ENCODE measurements around the gene BICD1. TPM values are rescaled to one million over a fixed set of nuclear protein-coding genes. Genes with fewer than 3 reads are reported as not detected.
A peak's percentile ranks its signal among the peaks of the same experiment; 100 is the strongest.

Gene BICD1
- total RNA-seq, 1 donor from 2014 or later, result 87.9 TPM

DNA sequence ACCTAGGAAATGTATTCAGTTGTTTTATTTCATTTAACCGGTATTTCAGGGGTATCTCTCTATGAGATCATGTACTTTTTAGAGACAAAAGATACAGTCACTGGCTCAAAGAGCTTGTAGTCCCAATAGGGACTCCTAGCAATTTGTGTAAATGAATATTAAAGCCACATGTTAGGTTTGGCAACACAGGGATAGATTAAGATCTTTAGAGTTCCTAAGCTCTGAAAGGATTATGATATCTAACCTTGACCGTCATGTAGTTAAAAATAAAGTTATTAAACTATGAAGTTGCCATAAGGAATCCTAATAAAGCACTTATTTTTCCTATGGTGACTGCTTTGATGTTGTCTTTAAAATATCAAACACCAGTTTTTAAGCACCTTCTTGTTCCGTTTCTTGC lies 192.3 kb downstream of the BICD1 start:
- Mint-ChIP-seq H3K27me3 (ENCODE audit: unreplicated experiment) (peaks cover 3% of the 10 kb centered on the region), H3K36me3 (ENCODE audit: low read depth, unreplicated experiment) (peaks cover 14% of the 10 kb centered on the region), H3K4me3 (ENCODE audit: unreplicated experiment) (no peak overlapping the region), H3K27ac (ENCODE audit: unreplicated experiment) (no peak overlapping the region), H3K9me3 (ENCODE audit: unreplicated experiment) (no peaks in the 10 kb centered on the region), H3K4me1 (ENCODE audit: unreplicated experiment) (peaks cover 3% of the 10 kb centered on the region)
- DNase-seq (ENCODE audit: low spot score), result no peak
- TF ChIP-seq, protein P1, sequence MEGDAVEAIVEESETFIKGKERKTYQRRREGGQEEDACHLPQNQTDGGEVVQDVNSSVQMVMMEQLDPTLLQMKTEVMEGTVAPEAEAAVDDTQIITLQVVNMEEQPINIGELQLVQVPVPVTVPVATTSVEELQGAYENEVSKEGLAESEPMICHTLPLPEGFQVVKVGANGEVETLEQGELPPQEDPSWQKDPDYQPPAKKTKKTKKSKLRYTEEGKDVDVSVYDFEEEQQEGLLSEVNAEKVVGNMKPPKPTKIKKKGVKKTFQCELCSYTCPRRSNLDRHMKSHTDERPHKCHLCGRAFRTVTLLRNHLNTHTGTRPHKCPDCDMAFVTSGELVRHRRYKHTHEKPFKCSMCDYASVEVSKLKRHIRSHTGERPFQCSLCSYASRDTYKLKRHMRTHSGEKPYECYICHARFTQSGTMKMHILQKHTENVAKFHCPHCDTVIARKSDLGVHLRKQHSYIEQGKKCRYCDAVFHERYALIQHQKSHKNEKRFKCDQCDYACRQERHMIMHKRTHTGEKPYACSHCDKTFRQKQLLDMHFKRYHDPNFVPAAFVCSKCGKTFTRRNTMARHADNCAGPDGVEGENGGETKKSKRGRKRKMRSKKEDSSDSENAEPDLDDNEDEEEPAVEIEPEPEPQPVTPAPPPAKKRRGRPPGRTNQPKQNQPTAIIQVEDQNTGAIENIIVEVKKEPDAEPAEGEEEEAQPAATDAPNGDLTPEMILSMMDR (IDR thresholded peaks at IDR 0.05; ENCODE audit: unreplicated experiment), result no peak

DNA sequence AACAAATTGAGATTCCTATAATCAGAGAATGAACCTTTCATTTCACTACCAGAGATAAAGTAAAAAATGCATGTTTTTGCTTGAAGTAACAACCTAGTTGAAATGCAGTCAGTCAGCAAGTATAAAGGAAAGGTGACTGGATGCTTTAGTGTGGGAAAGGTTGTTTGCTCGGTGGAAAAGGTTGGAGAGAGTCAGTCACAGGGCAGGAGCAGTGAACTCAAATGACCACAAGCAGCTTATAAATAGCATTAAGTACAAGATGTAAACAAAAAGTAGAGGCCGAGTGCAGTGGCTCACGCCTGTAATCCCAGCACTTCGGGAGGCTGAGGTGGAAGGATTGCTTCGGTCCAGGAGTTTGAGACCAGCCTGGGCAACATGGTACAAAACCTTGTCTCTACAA lies 194.6 kb downstream of the BICD1 start:
- peaks cover 3% of the 10 kb centered on the region for H3K27me3 Mint-ChIP-seq (ENCODE audit: unreplicated experiment)
- H3K9me3 Mint-ChIP-seq (ENCODE audit: unreplicated experiment), result no peaks in the 10 kb centered on the region
- peak overlapping the region; percentile 6 for H3K4me3 Mint-ChIP-seq (ENCODE audit: unreplicated experiment)
- TF ChIP-seq, protein P1 (IDR thresholded peaks at IDR 0.05; ENCODE audit: unreplicated experiment), result no peak
- peaks cover 3% of the 10 kb centered on the region for H3K4me1 Mint-ChIP-seq (ENCODE audit: unreplicated experiment)
- peak overlapping the region; percentile 17 for H3K27ac Mint-ChIP-seq (ENCODE audit: unreplicated experiment)
- DNase-seq (ENCODE audit: low spot score), result no peak
- peaks cover 14% of the 10 kb centered on the region for H3K36me3 Mint-ChIP-seq (ENCODE audit: low read depth, unreplicated experiment)

GRCh38 chr12:32302218-32303173 lies 195.8 kb downstream of the BICD1 start:
- peak; percentile 28 for DNase-seq (ENCODE audit: low spot score)
- H3K9me3 Mint-ChIP-seq (ENCODE audit: unreplicated experiment), result no peaks in the 10 kb centered on the region
- H3K27ac Mint-ChIP-seq (ENCODE audit: unreplicated experiment), result no peak overlapping the region
- TF ChIP-seq, protein P1 (IDR thresholded peaks at IDR 0.05; ENCODE audit: unreplicated experiment), result peak; percentile 30
- H3K27me3 Mint-ChIP-seq (ENCODE audit: unreplicated experiment), result peaks cover 3% of the 10 kb centered on the region
- H3K4me1 Mint-ChIP-seq (ENCODE audit: unreplicated experiment), result peaks cover 6% of the 10 kb centered on the region
- no peak overlapping the region for H3K4me3 Mint-ChIP-seq (ENCODE audit: unreplicated experiment)
- peaks cover 14% of the 10 kb centered on the region for H3K36me3 Mint-ChIP-seq (ENCODE audit: low read depth, unreplicated experiment)

DNA sequence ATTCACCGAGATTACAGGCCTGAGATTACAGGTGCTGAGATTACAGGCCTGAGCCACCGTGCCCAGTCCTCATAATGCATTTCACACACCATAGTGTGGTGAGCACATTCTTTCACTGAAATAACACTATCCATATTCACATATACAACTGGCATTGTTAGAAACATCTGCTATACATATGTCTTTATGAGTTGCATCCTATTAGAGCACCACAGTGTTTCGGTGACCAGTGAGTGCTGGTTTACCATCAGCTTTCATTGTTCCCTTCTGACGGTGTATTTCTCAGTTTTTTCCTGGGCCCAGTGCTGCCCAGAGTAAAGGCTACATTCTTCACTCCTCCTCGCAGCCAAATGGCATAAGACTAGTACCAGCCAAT lies 196.5 kb downstream of the BICD1 start:
- H3K4me3 Mint-ChIP-seq (ENCODE audit: unreplicated experiment), result peak overlapping the region; percentile 37
- no peak for DNase-seq (ENCODE audit: low spot score)
- peaks cover 3% of the 10 kb centered on the region for H3K27me3 Mint-ChIP-seq (ENCODE audit: unreplicated experiment)
- H3K4me1 Mint-ChIP-seq (ENCODE audit: unreplicated experiment), result peaks cover 11% of the 10 kb centered on the region
- H3K9me3 Mint-ChIP-seq (ENCODE audit: unreplicated experiment), result no peaks in the 10 kb centered on the region
- H3K27ac Mint-ChIP-seq (ENCODE audit: unreplicated experiment), result no peak overlapping the region
- TF ChIP-seq, protein P1 (IDR thresholded peaks at IDR 0.05; ENCODE audit: unreplicated experiment), result no peak
- H3K36me3 Mint-ChIP-seq (ENCODE audit: low read depth, unreplicated experiment), result peaks cover 14% of the 10 kb centered on the region

- H3K4me3 Mint-ChIP-seq (ENCODE audit: unreplicated experiment), result no peak overlapping the region
- no peak for DNase-seq (ENCODE audit: low spot score)
- H3K4me1 Mint-ChIP-seq (ENCODE audit: unreplicated experiment), result peaks cover 22% of the 10 kb centered on the region
- H3K27ac Mint-ChIP-seq (ENCODE audit: unreplicated experiment), result no peak overlapping the region
- H3K36me3 Mint-ChIP-seq (ENCODE audit: low read depth, unreplicated experiment), result peaks cover 11% of the 10 kb centered on the region
- H3K9me3 Mint-ChIP-seq (ENCODE audit: unreplicated experiment), result no peaks in the 10 kb centered on the region
- H3K27me3 Mint-ChIP-seq (ENCODE audit: unreplicated experiment), result peaks cover 3% of the 10 kb centered on the region
- TF ChIP-seq, protein P1 (IDR thresholded peaks at IDR 0.05; ENCODE audit: unreplicated experiment), result no peak
These were observed 198.5 kb downstream of the BICD1 start for GRCh38 chr12:32305163-32305562.

Measured in endothelial cell (in vitro differentiated cells).